SK-N-MC (cell line): ENCODE measurements around the gene NPPC.

Experiments used
- EZH2 ChIP-seq: fragments of 200-600 bp; sonication (generic); IDR thresholded peaks from one replicate; pipeline ENCODE4 v1.6.1; 2017; ENCODE audit warnings: antibody characterized with exemption
- FOXP2 ChIP-seq: optimal IDR thresholded peaks from 2 replicates; pipeline ENCODE3; 2011; ENCODE audit warnings: mild to moderate bottlenecking, moderate library complexity; ENCODE audit not compliant: insufficient read depth; ENCODE audit errors: extremely low read length, control extremely low read depth
- POLR2AphosphoS5 ChIP-seq: IDR thresholded peaks from 2 replicates; pipeline ENCODE4 v1.6.1; 2012; ENCODE audit warnings: mild to moderate bottlenecking, low read depth, low read length, borderline replicate concordance

DNA sequence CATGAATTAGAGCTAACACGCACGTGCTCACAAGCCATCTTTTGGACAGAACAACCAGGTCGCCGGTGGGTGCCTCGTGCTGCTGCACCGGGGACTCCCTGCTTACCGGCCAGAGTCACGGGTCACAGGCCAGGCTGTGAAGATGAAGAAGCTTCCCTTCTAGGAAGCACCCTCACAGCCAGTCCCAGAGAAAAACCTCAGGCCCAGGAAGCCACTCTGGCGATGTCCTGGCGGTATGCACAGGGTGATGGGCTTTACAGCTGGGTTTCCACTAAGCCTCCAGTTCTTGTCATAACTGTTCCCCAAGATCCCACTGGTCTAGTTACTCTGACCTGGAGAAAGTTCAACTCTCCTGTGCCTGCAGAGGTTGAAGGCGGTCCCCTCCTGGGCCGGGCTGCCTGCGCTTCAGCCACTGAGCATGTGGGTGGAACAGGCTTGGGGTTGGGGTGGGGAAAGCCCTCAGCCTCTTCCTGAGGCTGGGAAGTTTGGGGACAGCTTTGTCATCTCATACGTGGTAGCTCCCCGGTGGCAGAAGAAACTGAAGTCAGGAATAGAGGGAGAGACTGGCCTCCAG lies 20.1 kb upstream of the NPPC start:
- TF ChIP-seq POLR2AphosphoS5: no peak
- no peak for TF ChIP-seq EZH2
- TF ChIP-seq FOXP2: no peak
